ENCODE measurements around the gene OR8B12. TPM values are rescaled to one million over a fixed set of nuclear protein-coding genes. Genes with fewer than 3 reads are reported as not detected.

OR8B12 gene, protein sequence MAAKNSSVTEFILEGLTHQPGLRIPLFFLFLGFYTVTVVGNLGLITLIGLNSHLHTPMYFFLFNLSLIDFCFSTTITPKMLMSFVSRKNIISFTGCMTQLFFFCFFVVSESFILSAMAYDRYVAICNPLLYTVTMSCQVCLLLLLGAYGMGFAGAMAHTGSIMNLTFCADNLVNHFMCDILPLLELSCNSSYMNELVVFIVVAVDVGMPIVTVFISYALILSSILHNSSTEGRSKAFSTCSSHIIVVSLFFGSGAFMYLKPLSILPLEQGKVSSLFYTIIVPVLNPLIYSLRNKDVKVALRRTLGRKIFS
- not detected in 2 replicates for total RNA-seq

DNA sequence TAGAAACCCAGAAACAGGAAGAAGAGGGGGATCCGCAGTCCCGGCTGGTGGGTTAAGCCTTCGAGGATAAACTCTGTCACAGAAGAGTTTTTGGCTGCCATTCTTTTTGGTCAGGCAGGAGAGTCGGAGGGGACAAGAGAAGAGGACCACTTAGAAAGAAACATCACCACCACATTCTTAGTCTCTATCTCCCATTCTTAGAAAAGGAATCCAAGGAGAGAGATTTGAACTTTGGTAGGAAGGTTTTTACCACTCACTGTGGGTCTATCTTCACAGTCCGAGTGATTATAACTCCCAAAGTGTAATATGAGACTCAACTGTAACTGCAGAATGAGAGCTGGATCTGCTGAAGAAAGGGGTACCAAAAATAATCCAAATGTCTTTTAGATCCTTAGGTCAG is at the start of gene OR8B12:
Gene OR8B12 (minus strand): TSS at position 101 of the 400 bp plus-strand sequence. CDS start 0 bp downstream, at position 101.
- Histone ChIP-seq H3K4me3 (ENCODE audit: insufficient read depth, low read length) (no peak within 1 kb of the TSS), H3K4me1 (ENCODE audit: insufficient read depth, low read length) (no peaks in the 10 kb centered on the region), H2AFZ (ENCODE audit: low read length) (no peak within 1 kb of the TSS), H3K27ac (ENCODE audit: low read depth, low read length) (no peak within 1 kb of the TSS), H3K36me3 (ENCODE audit: insufficient read depth, low read length) (no peaks in the 10 kb centered on the region), H3K4me2 (ENCODE audit: insufficient read depth, low read length) (no peak within 1 kb of the TSS), H3K9me3 (ENCODE audit: low read depth, low read length) (no peaks in the 10 kb centered on the region), H3K27me3 (ENCODE audit: insufficient read depth, low read length) (no peaks in the 10 kb centered on the region), H3K79me2 (ENCODE audit: insufficient read depth, low read length) (no peaks in the 10 kb centered on the region), H4K20me1 (ENCODE audit: insufficient read depth, low read length) (no peaks in the 10 kb centered on the region)
- TF ChIP-seq, protein P1, sequence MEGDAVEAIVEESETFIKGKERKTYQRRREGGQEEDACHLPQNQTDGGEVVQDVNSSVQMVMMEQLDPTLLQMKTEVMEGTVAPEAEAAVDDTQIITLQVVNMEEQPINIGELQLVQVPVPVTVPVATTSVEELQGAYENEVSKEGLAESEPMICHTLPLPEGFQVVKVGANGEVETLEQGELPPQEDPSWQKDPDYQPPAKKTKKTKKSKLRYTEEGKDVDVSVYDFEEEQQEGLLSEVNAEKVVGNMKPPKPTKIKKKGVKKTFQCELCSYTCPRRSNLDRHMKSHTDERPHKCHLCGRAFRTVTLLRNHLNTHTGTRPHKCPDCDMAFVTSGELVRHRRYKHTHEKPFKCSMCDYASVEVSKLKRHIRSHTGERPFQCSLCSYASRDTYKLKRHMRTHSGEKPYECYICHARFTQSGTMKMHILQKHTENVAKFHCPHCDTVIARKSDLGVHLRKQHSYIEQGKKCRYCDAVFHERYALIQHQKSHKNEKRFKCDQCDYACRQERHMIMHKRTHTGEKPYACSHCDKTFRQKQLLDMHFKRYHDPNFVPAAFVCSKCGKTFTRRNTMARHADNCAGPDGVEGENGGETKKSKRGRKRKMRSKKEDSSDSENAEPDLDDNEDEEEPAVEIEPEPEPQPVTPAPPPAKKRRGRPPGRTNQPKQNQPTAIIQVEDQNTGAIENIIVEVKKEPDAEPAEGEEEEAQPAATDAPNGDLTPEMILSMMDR (IDR thresholded peaks at IDR 0.05; ENCODE audit: extremely low read depth, low read depth, low read length) = no peak
- DNase-seq (ENCODE audit: insufficient read length, low spot score, missing footprints) = no peak

DNA sequence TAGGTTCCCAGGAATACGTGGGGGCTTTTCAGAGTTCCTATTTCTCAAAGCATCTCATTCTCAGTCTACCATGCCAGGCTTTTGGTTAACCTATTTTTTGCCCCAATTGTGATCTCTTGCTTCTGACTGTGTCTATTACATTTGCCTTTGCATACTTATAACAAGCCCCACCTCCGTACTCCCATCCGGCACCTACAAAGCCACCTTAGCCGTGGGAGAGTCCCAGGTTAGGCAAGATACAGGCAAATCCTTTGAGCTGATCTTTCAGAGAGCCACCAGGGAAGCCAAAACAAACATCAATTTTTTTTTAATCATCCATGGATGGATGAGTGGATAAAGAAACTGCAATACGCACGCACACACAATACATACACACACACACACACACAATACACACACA is 49.2 kb upstream of the OR8B12 start:
- H3K27me3 ChIP-seq (ENCODE audit: insufficient read depth, low read length) = peaks cover 6% of the 10 kb centered on the region
- no peaks in the 10 kb centered on the region for H3K36me3 ChIP-seq (ENCODE audit: insufficient read depth, low read length)
- TF ChIP-seq, protein P1 (IDR thresholded peaks at IDR 0.05; ENCODE audit: extremely low read depth, low read depth, low read length) = no peak
- no peak for DNase-seq (ENCODE audit: insufficient read length, low spot score, missing footprints)
- H3K27ac ChIP-seq (ENCODE audit: low read depth, low read length) = no peak overlapping the region
- H4K20me1 ChIP-seq (ENCODE audit: insufficient read depth, low read length) = no peaks in the 10 kb centered on the region
- H3K9me3 ChIP-seq (ENCODE audit: low read depth, low read length) = no peaks in the 10 kb centered on the region
- H3K79me2 ChIP-seq (ENCODE audit: insufficient read depth, low read length) = no peaks in the 10 kb centered on the region
- no peak overlapping the region for H3K4me2 ChIP-seq (ENCODE audit: insufficient read depth, low read length)
- no peak overlapping the region for H2AFZ ChIP-seq (ENCODE audit: low read length)
- H3K4me3 ChIP-seq (ENCODE audit: insufficient read depth, low read length) = no peak overlapping the region
- no peaks in the 10 kb centered on the region for H3K4me1 ChIP-seq (ENCODE audit: insufficient read depth, low read length)

DNA sequence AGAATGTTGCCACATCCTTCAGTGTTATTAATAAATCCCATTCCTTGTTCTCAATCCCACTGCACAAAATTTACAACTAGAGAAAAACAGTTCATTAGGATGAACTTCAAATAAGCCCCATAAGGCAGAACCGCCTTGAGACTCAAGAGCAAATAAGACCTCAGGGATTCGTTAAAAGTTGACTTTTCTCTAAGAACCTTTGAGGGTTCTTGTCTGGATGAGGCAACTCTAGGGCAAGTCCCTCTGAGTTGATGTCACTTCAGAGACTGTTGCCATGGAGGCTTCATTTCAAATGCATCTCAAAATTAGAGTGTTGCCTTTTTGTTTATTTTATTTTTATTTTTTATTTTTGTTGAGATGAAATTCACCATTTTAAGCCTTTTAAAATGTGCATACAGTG is 48.0 kb upstream of the OR8B12 start:
- Histone ChIP-seq H4K20me1 (ENCODE audit: insufficient read depth, low read length) (no peaks in the 10 kb centered on the region), H3K4me2 (ENCODE audit: insufficient read depth, low read length) (no peak overlapping the region), H3K36me3 (ENCODE audit: insufficient read depth, low read length) (no peaks in the 10 kb centered on the region), H3K4me1 (ENCODE audit: insufficient read depth, low read length) (no peaks in the 10 kb centered on the region), H3K27me3 (ENCODE audit: insufficient read depth, low read length) (peaks cover 3% of the 10 kb centered on the region), H3K4me3 (ENCODE audit: insufficient read depth, low read length) (no peak overlapping the region), H3K9me3 (ENCODE audit: low read depth, low read length) (no peaks in the 10 kb centered on the region), H3K79me2 (ENCODE audit: insufficient read depth, low read length) (no peaks in the 10 kb centered on the region), H2AFZ (ENCODE audit: low read length) (no peak overlapping the region), H3K27ac (ENCODE audit: low read depth, low read length) (no peak overlapping the region)
- TF ChIP-seq, protein P1 (IDR thresholded peaks at IDR 0.05; ENCODE audit: extremely low read depth, low read depth, low read length) = no peak
- no peak for DNase-seq (ENCODE audit: insufficient read length, low spot score, missing footprints)

DNA sequence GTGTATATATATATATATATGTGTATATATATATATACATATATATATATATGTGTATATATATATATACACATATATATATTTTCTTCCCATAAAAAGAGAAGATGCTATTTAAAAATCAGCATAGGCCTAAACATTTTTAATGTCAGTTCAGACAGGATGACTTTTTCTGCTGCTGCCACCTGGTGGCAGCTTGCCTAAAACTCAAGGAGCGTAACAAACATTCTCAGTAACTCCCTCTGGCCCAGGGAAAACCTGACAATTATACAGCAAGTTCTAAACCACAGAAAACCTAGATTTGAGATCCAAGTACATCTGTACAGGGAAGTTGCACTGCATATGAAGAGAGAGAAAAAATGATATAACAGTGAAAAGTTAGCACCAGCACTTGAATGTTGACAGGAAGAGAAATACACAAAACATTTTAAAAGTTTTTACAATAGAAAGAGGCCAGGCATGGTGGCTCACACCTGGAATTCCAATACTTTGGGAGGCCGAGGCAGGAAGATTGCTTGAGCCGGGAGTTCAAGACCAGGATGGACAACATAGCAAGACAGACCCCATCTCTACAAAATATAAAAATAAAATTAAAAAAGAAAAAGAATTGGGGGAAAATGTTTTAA is 42.9 kb upstream of the OR8B12 start:
- Histone ChIP-seq H3K79me2 (ENCODE audit: insufficient read depth, low read length) (no peaks in the 10 kb centered on the region), H4K20me1 (ENCODE audit: insufficient read depth, low read length) (no peaks in the 10 kb centered on the region), H2AFZ (ENCODE audit: low read length) (no peak overlapping the region), H3K9me3 (ENCODE audit: low read depth, low read length) (no peaks in the 10 kb centered on the region), H3K27me3 (ENCODE audit: insufficient read depth, low read length) (peaks cover 2% of the 10 kb centered on the region), H3K36me3 (ENCODE audit: insufficient read depth, low read length) (no peaks in the 10 kb centered on the region), H3K4me3 (ENCODE audit: insufficient read depth, low read length) (no peak overlapping the region), H3K4me1 (ENCODE audit: insufficient read depth, low read length) (no peaks in the 10 kb centered on the region), H3K27ac (ENCODE audit: low read depth, low read length) (no peak overlapping the region), H3K4me2 (ENCODE audit: insufficient read depth, low read length) (no peak overlapping the region)
- DNase-seq (ENCODE audit: insufficient read length, low spot score, missing footprints) = peak; percentile 9
- TF ChIP-seq, protein P1 (IDR thresholded peaks at IDR 0.05; ENCODE audit: extremely low read depth, low read depth, low read length) = peak; percentile 65

All from osteoblast (primary cell).